Stomach (tissue), 4 donors: ENCODE measurements around the gene PIM2.

Experiments used
- POLR2A ChIP-seq, 4 donors: fragments of 450-650 bp; IDR thresholded peaks; one replicate each; pipeline ENCODE4 v1.6.1; 2016; ENCODE audit warnings: antibody characterized with exemption in 4 of 4, control low read depth in 2 of 4, mild to moderate bottlenecking in 1 of 4, moderate library complexity in 1 of 4
- TF ChIP-seq, protein P1 (sequence below), 7 experiments: fragments of 450-650 bp in 4 of 7; fragments of 200-600 bp in 3 of 7; sonication (generic) in 3 of 7; IDR thresholded peaks; one replicate each; pipeline ENCODE4 v1.5.1; 2016 to 2019; ENCODE audit warnings: antibody characterized with exemption in 7 of 7, control low read depth in 2 of 7, mild to moderate bottlenecking in 1 of 7

DNA sequence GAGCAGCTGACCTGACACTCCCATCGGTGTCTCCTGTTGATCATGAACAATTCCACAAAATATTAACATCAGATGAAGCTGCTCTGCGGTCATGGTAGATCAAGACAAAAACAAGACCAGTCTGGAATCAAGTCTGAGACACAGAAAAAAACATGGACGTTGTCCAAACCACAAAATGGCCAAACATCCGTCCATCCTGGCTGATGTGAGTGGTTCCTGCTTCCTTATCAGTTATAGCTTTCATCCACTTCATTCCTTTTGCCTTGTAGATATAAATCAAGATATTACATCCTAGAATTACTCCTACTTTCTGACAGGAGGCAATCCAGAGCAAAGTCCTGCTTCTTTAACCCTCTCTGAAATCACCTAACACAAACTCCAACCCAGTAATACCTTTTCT is 54.6 kb downstream of the PIM2 start:
- TF ChIP-seq, protein P1, sequence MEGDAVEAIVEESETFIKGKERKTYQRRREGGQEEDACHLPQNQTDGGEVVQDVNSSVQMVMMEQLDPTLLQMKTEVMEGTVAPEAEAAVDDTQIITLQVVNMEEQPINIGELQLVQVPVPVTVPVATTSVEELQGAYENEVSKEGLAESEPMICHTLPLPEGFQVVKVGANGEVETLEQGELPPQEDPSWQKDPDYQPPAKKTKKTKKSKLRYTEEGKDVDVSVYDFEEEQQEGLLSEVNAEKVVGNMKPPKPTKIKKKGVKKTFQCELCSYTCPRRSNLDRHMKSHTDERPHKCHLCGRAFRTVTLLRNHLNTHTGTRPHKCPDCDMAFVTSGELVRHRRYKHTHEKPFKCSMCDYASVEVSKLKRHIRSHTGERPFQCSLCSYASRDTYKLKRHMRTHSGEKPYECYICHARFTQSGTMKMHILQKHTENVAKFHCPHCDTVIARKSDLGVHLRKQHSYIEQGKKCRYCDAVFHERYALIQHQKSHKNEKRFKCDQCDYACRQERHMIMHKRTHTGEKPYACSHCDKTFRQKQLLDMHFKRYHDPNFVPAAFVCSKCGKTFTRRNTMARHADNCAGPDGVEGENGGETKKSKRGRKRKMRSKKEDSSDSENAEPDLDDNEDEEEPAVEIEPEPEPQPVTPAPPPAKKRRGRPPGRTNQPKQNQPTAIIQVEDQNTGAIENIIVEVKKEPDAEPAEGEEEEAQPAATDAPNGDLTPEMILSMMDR (IDR thresholded peaks at IDR 0.05): no peak
- TF ChIP-seq POLR2A (IDR thresholded peaks at IDR 0.05): no peak
